GM12878 (cell line): ENCODE measurements around the gene HAPSTR1. TPM values are rescaled to one million over a fixed set of nuclear protein-coding genes. Genes with fewer than 3 reads are reported as not detected.
A peak's percentile ranks its signal among the peaks of the same experiment; 100 is the strongest.

ENCODE experiments used
- ATAC-seq: fragments of 200-7000 bp; cut with Tn5 transposase; 3 replicates; pipeline ENCODE4 v1.9.1; 2020; ENCODE audit warnings: mild to moderate bottlenecking, moderate library complexity
- BruUV-seq: library from RNA; stranded (reverse); fragments of 400-500 nt; replicated peaks from 2 replicates; lab custom pipeline; 2021; lab: Mats Ljungman, UMichigan
- CTCF ChIA-PET: fragments of 300-600 bp; sonication (Branson Sonifier 250); formaldehyde crosslinking; extraction: SDS; loops from one replicate; lab custom pipeline; 2021; ENCODE audit warnings: inconsistent platforms; lab: Yijun Ruan, JAX
- POLR2A ChIA-PET: fragments of 350-600 bp; formaldehyde crosslinking; extraction: SDS; loops from one replicate; lab custom pipeline; 2021; ENCODE audit warnings: inconsistent platforms; lab: Charles Lee
- RAD21 ChIA-PET: fragments of 300-600 bp; sonication (Branson Sonifier 250); formaldehyde crosslinking; loops from one replicate; lab custom pipeline; 2023; ENCODE audit warnings: antibody characterized with exemption; ENCODE audit not compliant: unreplicated experiment; lab: Charles Lee
- SMC1A ChIA-PET: fragments of 300-600 bp; sonication (Branson Sonifier 250); formaldehyde crosslinking; loops from one replicate; lab custom pipeline; 2023; ENCODE audit not compliant: unreplicated experiment, uncharacterized antibody; lab: Charles Lee
- DNase-seq: peaks from one replicate; pipeline ENCODE4 v3.0.0-alpha.2; 2011; ENCODE audit warnings: low read depth, low spot score
- FAIRE-seq: peaks from 3 replicates; lab custom pipeline; 2011; peaks lifted over from hg19 to GRCh38; lab: Jason Lieb, UNC
- H2AFZ ChIP-seq: 2 replicates; pipeline ENCODE4 v1.6.0; 2011; ENCODE audit warnings: low read depth, low read length, control low read depth; ENCODE audit not compliant: control insufficient read depth
- H3K27ac ChIP-seq: 2 replicates; pipeline ENCODE4 v1.5.1; 2011; ENCODE audit warnings: control low read depth; ENCODE audit not compliant: control insufficient read depth, insufficient read depth
- H3K27me3 ChIP-seq, 2 experiments: replicated peaks in 1 of 2; 2 replicates each; pipeline versions ENCODE4 v1.6.0 to v1.6.1; 2011; ENCODE audit warnings: low read length in 1 of 2; ENCODE audit not compliant: control insufficient read depth in 2 of 2, insufficient read depth in 2 of 2
- H3K36me3 ChIP-seq, 2 experiments: 2 replicates each; pipeline ENCODE4 v1.5.1; 2011; ENCODE audit warnings: low read length in 1 of 2; ENCODE audit not compliant: control insufficient read depth in 2 of 2, insufficient read depth in 2 of 2
- H3K4me1 ChIP-seq: 2 replicates; pipeline ENCODE4 v1.6.1; 2011; ENCODE audit warnings: mild to moderate bottlenecking, low read length, moderate library complexity, mixed read lengths; ENCODE audit not compliant: control insufficient read depth, insufficient read depth
- H3K4me2 ChIP-seq: 2 replicates; pipeline ENCODE4 v1.6.0; 2011; ENCODE audit warnings: control low read depth; ENCODE audit not compliant: control insufficient read depth, insufficient read depth
- H3K4me3 ChIP-seq: fragments of 200-600 bp; sonication (generic); 2 replicates; pipeline ENCODE4 v1.5.1; 2016
- H3K79me2 ChIP-seq: 2 replicates; pipeline ENCODE4 v1.6.0; 2011; ENCODE audit warnings: low read length; ENCODE audit not compliant: control insufficient read depth, insufficient read depth
- H3K9ac ChIP-seq: 2 replicates; pipeline ENCODE4 v1.8.0; 2011; ENCODE audit warnings: low read length, control low read depth, mixed read lengths; ENCODE audit not compliant: control insufficient read depth, insufficient read depth
- H3K9me3 ChIP-seq: replicated peaks from 3 replicates; pipeline ENCODE4 v1.5.1; 2011; ENCODE audit warnings: mild to moderate bottlenecking, low read length; ENCODE audit not compliant: control insufficient read depth, insufficient read depth
- H4K20me1 ChIP-seq: 2 replicates; pipeline ENCODE4 v1.6.0; 2011; ENCODE audit not compliant: control insufficient read depth, insufficient read depth
- BMI1 ChIP-seq: fragments of 450-650 bp; IDR thresholded peaks from 2 replicates; pipeline ENCODE4 v1.6.1; 2016; ENCODE audit warnings: mild to moderate bottlenecking, moderate library complexity, borderline replicate concordance
- CREB1 ChIP-seq: IDR thresholded peaks from 2 replicates; pipeline ENCODE4 v1.6.1; 2012; ENCODE audit warnings: low read depth, mild to moderate bottlenecking, inconsistent platforms
- EGR1 ChIP-seq, 2 experiments: IDR thresholded peaks; 1 replicate in 1 of 2; 2 replicates in 1 of 2; pipeline ENCODE4 v1.6.1; 2011 to 2012; ENCODE audit warnings: low read depth in 2 of 2, low read length in 2 of 2, borderline replicate concordance in 1 of 2, mild to moderate bottlenecking in 1 of 2, moderate library complexity in 1 of 2
- ELK1 ChIP-seq: IDR thresholded peaks from 2 replicates; pipeline ENCODE4 v1.6.1; 2012; ENCODE audit warnings: low read depth, low read length, improper control_type of control experiment
- EP300 ChIP-seq, 2 experiments: fragments of 150-350 bp in 1 of 2; IDR thresholded peaks; 2 replicates each; pipeline ENCODE4 v1.6.1; 2011 to 2012; ENCODE audit warnings: low read depth in 2 of 2, low read length in 2 of 2, borderline replicate concordance in 1 of 2, improper control_type of control experiment in 1 of 2, inconsistent platforms in 1 of 2; ENCODE audit not compliant: control insufficient read depth in 1 of 2
- EZH2 ChIP-seq: IDR thresholded peaks from 2 replicates; pipeline ENCODE4 v1.6.1; 2012; ENCODE audit warnings: low read depth, mild to moderate bottlenecking, control low read depth, inconsistent platforms, low read length, borderline replicate concordance; ENCODE audit not compliant: control insufficient read depth
- GABPA ChIP-seq: IDR thresholded peaks from 2 replicates; pipeline ENCODE4 v1.6.1; 2014; ENCODE audit warnings: antibody characterized with exemption, low read depth, mild to moderate bottlenecking, inconsistent platforms
- HDAC6 ChIP-seq: fragments of 200-600 bp; sonication (generic); IDR thresholded peaks from one replicate; pipeline ENCODE4 v1.8.0; 2017; ENCODE audit warnings: antibody characterized with exemption; ENCODE audit not compliant: unreplicated experiment
- IKZF2 ChIP-seq, 2 experiments: fragments of 450-650 bp; IDR thresholded peaks; 2 replicates each; pipeline ENCODE4 v1.6.1; 2017; ENCODE audit warnings: mild to moderate bottlenecking in 2 of 2, moderate library complexity in 2 of 2
- PAX8 ChIP-seq: fragments of 450-650 bp; IDR thresholded peaks from 2 replicates; pipeline ENCODE4 v1.6.1; 2017; ENCODE audit warnings: mild to moderate bottlenecking, moderate library complexity
- POLR2A ChIP-seq: IDR thresholded peaks from 2 replicates; pipeline ENCODE4 v1.6.1; 2011; ENCODE audit warnings: low read depth, mild to moderate bottlenecking, low read length
- POLR2AphosphoS5 ChIP-seq: IDR thresholded peaks from 2 replicates; pipeline ENCODE4 v1.6.1; 2011; ENCODE audit warnings: mild to moderate bottlenecking, low read length, inconsistent platforms
- SREBF1 ChIP-seq: IDR thresholded peaks from 2 replicates; pipeline ENCODE4 v1.6.1; 2012; ENCODE audit warnings: mild to moderate bottlenecking, low read length
- WGBS: methylation state at CpG from one replicate; pipeline ENCODE4 v1.1.6; 2016; ENCODE audit warnings: low lambda C conversion rate; ENCODE audit not compliant: insufficient replicate concordance, insufficient coverage; ENCODE audit errors: missing lambda C conversion rate; 5-methylcytosine and 5-hydroxymethylcytosine counted together
- in situ Hi-C: fragments of 300-500 bp; cut with MboI; formaldehyde crosslinking; loops from 9 replicates; pipeline ENCODE4 v1.14.3; 2018; ENCODE audit warnings: mixed read lengths
- intact Hi-C: fragments of 100-400 bp; cut with micrococcal nuclease; formaldehyde crosslinking; loops from one replicate; pipeline ENCODE4 v1.14.2; 2022; ENCODE audit not compliant: unreplicated experiment
- polyA plus RNA-seq, 11 experiments: library from polyadenylated mRNA; depleted of rRNA in 4 of 11; unstranded in 6 of 11; stranded (reverse) in 5 of 11; fragments of >200 nt; fragmentation: Nextera tagmentation in 4 of 11; fragmentation: Illumina TruSeq in 1 of 11; extraction: Ambion mirVana in 4 of 11; extraction: Trizol in 1 of 11; gene quantifications; 1 replicate in 1 of 11; 2 replicates in 10 of 11; pipeline versions ENCODE4 v1.2.1 to v1.2.3, GENCODE V29; 2011 to 2016; ENCODE audit warnings: inconsistent platforms in 2 of 11, missing spikeins in 2 of 11, low read depth in 1 of 11
- total RNA-seq, 4 experiments: library from RNA; depleted of rRNA in 3 of 4; stranded (reverse); fragments of >200 nt in 3 of 4; fragmentation: Illumina TruSeq in 1 of 4; extraction: Trizol in 1 of 4; gene quantifications; 2 replicates each; pipeline versions ENCODE4 v1.2.1 to v1.2.3, GENCODE V29; 2013 to 2021
- TF ChIP-seq, protein P1 (sequence below): fragments of 450-650 bp; formaldehyde crosslinking; IDR thresholded peaks from 2 replicates; pipeline ENCODE4 v1.4.0; 2022; ENCODE audit warnings: mild to moderate bottlenecking, moderate library complexity
- TF ChIP-seq, protein P2 (sequence below): IDR thresholded peaks from 2 replicates; pipeline ENCODE4 v1.6.1; 2012; ENCODE audit warnings: low read depth, low read length, improper control_type of control experiment

The HAPSTR1 gene
- total and polyA plus RNA-seq, 10 of the 15 experiments (the other 5 are each of a cell fraction or from before 2014, with no cell fraction given), result 8.7 to 52.5 (median 23.1) TPM

GRCh38 chr16:9103546-9103945, 12.1 kb downstream of the HAPSTR1 start:
- ChIA-PET POLR2A (interaction anchor here (0.9 to 1.4 kb wide), 4 partner anchors 10 to 305 kb away, joined by 3 to 4 read pairs (median 4); partner anchors contain the start of gene HAPSTR1), CTCF (interaction anchor here (0.7 to 7.9 kb wide), 5 partner anchors 10 to 212 kb away, joined by 3 to 33 read pairs (median 3); no protein-coding TSS in a partner anchor), RAD21 (no interaction called here), SMC1A (interaction anchor here (0.6 to 2.2 kb wide), 2 partner anchors 10 to 146 kb away, joined by 3 to 7 read pairs; no protein-coding TSS in a partner anchor)
- H3K4me2 ChIP-seq, result peak overlapping the region; percentile 44
- no peaks in the 10 kb centered on the region for H3K9me3 ChIP-seq
- H3K27me3 ChIP-seq, result no peaks in the 10 kb centered on the region
- TF ChIP-seq IKZF2 (IDR thresholded peaks at IDR 0.05), result no peak
- TF ChIP-seq GABPA, result no peak
- no peak for TF ChIP-seq EP300 (IDR thresholded peaks at IDR 0.05; ENCODE audit: borderline replicate concordance in 1 of 2, control insufficient read depth in 1 of 2, low read depth in 2 of 2, low read length in 2 of 2)
- TF ChIP-seq ELK1, result no peak
- TF ChIP-seq EZH2, result no peak
- TF ChIP-seq, protein P1, sequence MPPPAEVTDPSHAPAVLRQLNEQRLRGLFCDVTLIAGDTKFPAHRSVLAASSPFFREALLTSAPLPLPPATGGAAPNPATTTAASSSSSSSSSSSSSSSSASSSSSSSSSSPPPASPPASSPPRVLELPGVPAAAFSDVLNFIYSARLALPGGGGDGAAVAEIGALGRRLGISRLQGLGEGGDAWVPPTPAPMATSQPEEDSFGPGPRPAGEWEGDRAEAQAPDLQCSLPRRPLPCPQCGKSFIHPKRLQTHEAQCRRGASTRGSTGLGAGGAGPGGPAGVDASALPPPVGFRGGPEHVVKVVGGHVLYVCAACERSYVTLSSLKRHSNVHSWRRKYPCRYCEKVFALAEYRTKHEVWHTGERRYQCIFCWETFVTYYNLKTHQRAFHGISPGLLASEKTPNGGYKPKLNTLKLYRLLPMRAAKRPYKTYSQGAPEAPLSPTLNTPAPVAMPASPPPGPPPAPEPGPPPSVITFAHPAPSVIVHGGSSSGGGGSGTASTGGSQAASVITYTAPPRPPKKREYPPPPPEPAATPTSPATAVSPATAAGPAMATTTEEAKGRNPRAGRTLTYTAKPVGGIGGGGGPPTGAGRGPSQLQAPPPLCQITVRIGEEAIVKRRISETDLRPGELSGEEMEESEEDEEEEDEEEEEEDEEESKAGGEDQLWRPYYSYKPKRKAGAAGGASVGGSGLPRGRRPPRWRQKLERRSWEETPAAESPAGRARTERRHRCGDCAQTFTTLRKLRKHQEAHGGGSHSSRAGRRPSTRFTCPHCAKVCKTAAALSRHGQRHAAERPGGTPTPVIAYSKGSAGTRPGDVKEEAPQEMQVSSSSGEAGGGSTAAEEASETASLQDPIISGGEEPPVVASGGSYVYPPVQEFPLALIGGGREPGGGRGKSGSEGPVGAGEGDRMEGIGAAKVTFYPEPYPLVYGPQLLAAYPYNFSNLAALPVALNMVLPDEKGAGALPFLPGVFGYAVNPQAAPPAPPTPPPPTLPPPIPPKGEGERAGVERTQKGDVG, result no peak
- TF ChIP-seq, protein P2, sequence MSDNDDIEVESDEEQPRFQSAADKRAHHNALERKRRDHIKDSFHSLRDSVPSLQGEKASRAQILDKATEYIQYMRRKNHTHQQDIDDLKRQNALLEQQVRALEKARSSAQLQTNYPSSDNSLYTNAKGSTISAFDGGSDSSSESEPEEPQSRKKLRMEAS, result no peak
- no peak for TF ChIP-seq HDAC6
- no peak for TF ChIP-seq PAX8
- no peak for TF ChIP-seq BMI1
- TF ChIP-seq POLR2AphosphoS5, result 0 out of 2 replicates have a peak, but pooled peaks have one; percentile 36
- 0 out of 2 replicates have a peak, but pooled peaks have one; percentile 34 for TF ChIP-seq POLR2A
- TF ChIP-seq CREB1, result no peak
- no peak for TF ChIP-seq SREBF1
- TF ChIP-seq EGR1 (IDR thresholded peaks at IDR 0.05; ENCODE audit: borderline replicate concordance in 1 of 2, low read depth in 2 of 2, low read length in 2 of 2), result no peak
- no peak overlapping the region for H2AFZ ChIP-seq
- peaks cover 98% of the 10 kb centered on the region for H3K79me2 ChIP-seq
- FAIRE-seq (no peak), ATAC-seq (no peak), DNase-seq (no peak)
- no peak overlapping the region for H3K9ac ChIP-seq
- WGBS, result 98% methylated on average over 3 of the region's 3 CpGs
- H3K27ac ChIP-seq, result no peak overlapping the region
- no TSS peak for BruUV-seq
- intact Hi-C loops, result no loop called here
- H3K36me3 ChIP-seq, result peaks cover 16 to 47% of the 10 kb centered on the region in 2 experiments
- H3K4me3 ChIP-seq, result no peak overlapping the region
- H4K20me1 ChIP-seq, result peaks cover 23% of the 10 kb centered on the region
- in situ Hi-C loops, result no loop called here
- peaks cover 18% of the 10 kb centered on the region for H3K4me1 ChIP-seq
